GM13977 (cell line): Measurements from ENCODE around the gene STK24.

Experiments used
- DNase-seq: peaks from one replicate; pipeline ENCODE4 v3.0.0; 2012; ENCODE audit warnings: low spot score
- in situ Hi-C: fragments of 300-500 bp; cut with MboI; formaldehyde crosslinking; loops from one replicate; pipeline ENCODE4 v1.12.0; 2022; ENCODE audit warnings: low sequenced_read_pairs, low pct_unique_long_range_greater_than_20kb, mixed read lengths, inconsistent platforms; ENCODE audit not compliant: unreplicated experiment
- TF ChIP-seq, protein P1 (sequence below): IDR thresholded peaks from 2 replicates; pipeline ENCODE4 v1.5.1; 2012; ENCODE audit warnings: mild to moderate bottlenecking, control low read depth; ENCODE audit not compliant: insufficient read depth; ENCODE audit errors: extremely low read depth, missing control alignments

Gene STK24

DNA sequence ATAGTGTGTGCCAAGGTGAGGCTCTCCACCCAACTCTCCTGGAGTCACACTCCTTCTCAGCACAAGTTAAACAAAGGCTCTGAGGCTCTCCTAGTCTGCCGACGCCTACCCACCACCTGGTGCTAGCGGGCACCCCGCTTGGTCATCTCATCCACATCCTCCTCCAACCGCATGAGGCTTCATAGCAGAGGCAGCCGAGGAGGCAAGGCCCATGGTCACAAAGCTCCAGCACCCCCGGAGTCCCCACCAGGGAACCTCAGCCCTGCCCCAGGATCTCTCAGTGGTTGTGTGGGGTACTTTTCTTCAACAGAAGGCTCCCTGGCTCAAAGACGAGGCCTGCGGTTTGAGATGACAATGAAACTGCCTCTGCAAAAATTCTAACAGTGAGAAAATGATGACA, 43.0 kb downstream of the STK24 start:
- in situ Hi-C loops, result no loop called here
- no peak for DNase-seq
- TF ChIP-seq, protein P1, sequence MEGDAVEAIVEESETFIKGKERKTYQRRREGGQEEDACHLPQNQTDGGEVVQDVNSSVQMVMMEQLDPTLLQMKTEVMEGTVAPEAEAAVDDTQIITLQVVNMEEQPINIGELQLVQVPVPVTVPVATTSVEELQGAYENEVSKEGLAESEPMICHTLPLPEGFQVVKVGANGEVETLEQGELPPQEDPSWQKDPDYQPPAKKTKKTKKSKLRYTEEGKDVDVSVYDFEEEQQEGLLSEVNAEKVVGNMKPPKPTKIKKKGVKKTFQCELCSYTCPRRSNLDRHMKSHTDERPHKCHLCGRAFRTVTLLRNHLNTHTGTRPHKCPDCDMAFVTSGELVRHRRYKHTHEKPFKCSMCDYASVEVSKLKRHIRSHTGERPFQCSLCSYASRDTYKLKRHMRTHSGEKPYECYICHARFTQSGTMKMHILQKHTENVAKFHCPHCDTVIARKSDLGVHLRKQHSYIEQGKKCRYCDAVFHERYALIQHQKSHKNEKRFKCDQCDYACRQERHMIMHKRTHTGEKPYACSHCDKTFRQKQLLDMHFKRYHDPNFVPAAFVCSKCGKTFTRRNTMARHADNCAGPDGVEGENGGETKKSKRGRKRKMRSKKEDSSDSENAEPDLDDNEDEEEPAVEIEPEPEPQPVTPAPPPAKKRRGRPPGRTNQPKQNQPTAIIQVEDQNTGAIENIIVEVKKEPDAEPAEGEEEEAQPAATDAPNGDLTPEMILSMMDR, result no peak

DNA sequence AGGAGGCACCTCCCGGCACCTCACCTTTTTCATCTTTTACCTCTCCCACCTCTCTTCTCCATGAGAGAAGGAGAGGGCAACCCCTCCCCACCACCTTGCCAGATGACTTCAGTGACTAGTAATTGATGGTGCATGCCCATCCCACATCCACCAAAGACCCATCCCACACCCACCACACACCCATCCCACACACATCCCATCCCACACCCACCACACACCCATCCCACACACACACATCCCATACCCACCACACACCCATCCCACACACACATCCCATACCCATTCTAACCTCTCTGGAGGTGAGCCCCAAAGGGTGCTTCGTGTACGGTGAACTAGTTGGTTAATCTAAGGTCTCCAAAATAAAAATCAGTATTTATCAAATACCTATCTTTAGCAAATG, 44.7 kb downstream of the STK24 start:
- TF ChIP-seq, protein P1, result no peak
- no peak for DNase-seq
- in situ Hi-C loops, result no loop called here

DNA sequence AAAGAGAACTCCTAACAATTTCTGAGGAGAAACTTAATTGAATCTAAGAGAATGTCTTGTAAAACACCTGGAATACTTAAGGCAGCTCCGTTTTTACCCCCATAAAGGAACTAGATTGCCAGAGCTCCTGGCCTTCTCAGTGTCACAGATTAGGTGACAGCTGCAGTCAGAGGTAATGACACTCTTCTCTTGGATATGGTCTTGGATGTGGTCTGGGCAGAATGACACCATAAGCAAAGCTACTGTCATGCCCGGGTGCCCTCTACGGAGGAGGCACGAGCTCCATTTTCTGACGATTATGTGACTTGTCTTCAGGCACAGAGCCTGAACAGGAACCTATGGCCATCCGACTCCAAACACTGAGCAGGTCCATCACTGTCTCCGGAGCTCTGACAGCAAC, 46.7 kb downstream of the STK24 start:
- TF ChIP-seq, protein P1, result no peak
- in situ Hi-C loops, result no loop called here

DNA sequence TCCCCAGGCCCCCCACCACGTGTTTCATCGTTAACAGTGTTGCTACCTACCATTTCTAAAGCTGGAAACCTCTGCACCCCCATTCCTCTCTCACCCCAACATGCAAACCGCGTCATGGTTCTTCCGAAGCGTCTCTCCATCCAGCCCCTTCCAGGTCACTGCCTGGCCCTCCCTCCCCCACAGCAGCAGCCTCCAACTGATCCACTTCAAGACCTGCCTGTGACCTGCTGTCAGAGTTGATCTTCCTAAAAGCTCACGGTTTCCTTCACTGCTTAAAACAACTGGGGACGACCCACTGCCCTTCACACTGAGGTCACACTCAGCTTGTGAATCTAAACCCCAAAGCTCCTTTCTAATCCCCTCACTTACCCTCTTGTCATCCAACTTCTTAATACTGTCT, 47.7 kb downstream of the STK24 start:
- DNase-seq, result no peak
- in situ Hi-C loops, result no loop called here
- TF ChIP-seq, protein P1, result no peak

More for the DNA sequence above, 46.7 kb downstream of the STK24 start:
- DNase-seq, result no peak

DNA sequence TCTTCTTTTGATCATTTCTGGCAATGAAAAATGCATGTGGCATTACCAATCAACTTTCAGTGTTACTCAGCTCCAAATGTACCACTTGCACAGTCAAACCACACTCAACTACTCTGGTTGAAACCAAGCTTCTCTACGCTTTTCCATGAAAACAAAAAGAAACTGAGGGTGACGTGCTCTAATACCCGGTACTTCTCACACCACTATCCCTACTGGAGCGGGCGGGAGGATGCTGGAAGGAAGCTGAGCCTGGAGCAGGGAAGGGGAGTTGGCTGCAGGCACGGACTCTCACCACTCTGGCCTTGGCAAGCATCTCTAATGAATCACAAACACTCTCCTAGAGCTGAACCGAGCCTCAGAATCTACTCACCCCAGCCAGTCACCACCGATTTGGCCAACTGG, 48.2 kb downstream of the STK24 start:
- no peak for DNase-seq
- in situ Hi-C loops, result no loop called here
- TF ChIP-seq, protein P1, result no peak

DNA sequence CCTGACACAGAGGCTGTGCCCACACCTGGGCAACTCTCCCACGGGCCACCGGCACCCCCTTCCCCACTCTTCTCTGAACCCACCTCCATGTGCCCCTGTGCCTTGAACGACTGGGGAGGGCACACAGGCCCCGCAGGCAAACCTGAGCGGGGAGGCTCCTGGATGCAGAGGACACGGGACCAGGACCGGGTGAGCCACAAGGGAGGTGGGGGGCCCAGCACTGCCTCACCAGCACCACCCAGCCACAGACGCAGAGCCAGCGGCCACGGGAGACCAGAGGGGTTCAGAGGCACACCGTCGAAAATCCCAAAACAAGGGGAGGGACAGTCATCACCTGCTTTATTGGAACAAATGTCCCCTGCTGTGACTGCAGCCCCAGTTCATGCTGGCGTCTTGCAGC, 49.4 kb downstream of the STK24 start:
- no peak for DNase-seq
- TF ChIP-seq, protein P1, result no peak
- in situ Hi-C loops, result no loop called here

DNA sequence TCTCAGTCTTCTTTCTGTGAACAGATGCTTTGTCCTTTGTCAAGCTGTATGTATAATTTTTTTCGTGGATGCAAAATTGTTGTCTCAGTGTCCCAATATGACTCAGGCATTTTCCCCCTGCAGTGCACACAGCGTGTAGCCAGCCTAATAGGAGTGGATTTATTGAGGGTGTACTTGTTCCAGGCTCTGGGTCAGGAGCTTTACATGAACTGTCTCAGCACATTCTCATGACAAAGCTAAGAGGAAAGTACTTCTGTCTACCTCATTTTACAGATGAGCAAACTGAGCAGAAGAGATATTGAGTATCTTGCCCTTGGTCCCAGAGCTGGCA, 50.8 kb downstream of the STK24 start:
- TF ChIP-seq, protein P1, result no peak
- DNase-seq, result no peak
- in situ Hi-C loops, result no loop called here
